IPS-11a (cell line): ENCODE results near the gene INVS.
"Not testable (repeated sequence)": the region's sequence is repeated elsewhere in the genome, so short reads cannot be mapped to it uniquely, and the experiment has no call there.

Source experiments
- H3K4me3 ChIP-seq: one replicate; pipeline ENCODE4 v1.5.1; 2013; ENCODE audit warnings: low read depth, low read length, control low read depth

The INVS gene

DNA sequence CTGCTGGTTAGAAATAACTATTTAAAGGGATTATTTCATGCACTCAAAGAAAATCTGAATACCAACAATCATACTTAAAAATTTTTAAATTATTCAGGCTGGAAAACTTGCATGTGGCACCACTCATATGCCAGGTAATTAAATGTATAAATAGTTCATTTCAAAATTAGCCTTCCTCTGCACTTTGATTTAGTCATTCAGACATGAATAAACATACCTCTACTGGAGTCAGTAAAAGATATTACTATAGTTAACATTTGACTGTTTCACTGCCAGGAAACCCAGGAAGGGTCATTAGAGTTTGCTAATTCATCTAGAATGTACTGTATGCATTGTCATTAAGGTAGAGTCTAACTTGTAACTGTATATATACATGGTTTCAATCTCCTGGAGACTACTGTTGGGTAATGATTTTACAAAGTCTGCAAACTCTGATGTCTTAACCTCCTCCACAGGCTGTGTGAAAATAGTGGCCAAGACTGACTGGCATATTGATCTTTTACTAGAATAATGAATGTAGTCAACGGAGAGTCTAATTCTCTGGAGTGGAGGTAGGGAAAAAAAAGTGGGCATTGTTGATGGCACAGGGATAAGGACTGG is 210.0 kb downstream of the INVS start:
- H3K4me3 ChIP-seq: no peak overlapping the region

DNA sequence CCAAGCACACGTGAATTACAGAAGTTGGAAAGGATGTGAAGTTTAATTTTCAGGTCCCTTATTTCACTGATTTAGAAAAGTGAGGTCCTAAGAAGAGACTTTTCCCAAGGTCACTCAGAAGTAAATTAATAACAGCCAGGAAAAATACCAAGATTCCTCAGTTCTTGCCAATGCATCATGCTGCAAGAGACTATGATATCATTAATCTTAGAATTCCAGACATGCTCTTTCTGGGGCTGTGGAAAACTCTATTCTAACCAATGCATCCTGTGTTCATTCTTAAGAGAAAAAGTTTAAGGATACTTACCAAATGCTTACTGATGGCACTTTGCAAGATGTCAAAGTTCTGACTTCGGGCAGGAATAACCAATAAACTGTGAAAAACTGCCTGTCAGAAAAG is 210.9 kb downstream of the INVS start:
- no peak overlapping the region for H3K4me3 ChIP-seq

- no peak overlapping the region for H3K4me3 ChIP-seq
Observed at GRCh38 chr9:100315561-100315960, 216.5 kb downstream of the INVS start.

GRCh38 chr9:100317706-100318105 is 218.7 kb downstream of the INVS start:
- no peak overlapping the region for H3K4me3 ChIP-seq

DNA sequence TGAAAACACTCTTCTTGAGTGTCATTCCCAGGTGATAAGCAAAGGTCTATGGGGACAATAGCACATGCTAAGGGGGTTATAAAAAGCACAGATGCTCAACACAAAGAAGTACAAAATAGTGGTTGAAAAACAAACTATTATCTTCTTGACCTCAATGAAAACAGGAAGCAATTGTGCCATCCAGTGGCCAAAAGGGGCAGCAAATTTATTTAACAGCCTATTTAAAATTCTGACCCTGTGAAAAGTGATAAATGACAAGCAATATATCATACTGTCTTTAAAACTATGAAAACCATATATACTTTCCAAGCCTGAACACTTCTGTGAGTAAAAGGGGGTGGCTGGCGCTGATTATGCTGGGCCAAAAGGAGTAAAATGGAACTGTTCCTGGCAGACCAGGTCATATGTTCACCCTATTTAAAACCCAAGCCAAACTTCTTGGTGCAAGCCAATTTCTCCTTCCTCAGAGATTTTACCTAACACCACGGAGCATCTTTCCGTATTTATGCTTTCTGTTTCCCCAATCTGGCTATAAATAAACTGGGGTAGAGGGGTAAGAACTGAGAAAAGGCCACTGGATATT is 224.0 kb downstream of the INVS start:
- no peak overlapping the region for H3K4me3 ChIP-seq

DNA sequence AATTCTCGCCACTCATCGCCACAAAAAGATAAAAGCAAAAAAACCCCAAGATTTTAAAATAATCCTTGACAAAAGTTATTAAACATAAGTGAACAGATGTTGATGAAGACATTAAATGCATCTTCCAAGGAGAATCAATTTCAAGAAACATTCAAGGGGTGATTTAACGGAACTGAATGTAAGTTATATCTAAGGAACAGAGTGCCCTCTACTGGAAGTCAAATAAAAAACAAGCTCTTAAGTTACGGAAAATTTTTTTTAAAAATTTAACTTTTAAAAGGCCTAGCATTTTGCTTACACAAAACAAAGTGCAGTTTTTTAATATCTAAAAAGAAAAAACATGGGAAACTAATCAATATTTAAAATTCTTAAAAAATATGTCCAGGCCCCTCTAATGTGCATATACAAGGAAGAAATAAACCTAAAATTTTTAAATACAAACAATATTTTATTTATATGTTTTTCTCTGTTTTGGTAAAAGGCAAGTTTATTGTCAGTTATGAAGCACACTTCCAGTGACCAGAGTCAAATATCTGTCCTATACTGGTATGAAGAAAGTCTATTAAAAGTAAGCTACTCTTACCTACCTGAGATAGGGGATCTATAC is 225.7 kb downstream of the INVS start:
- no peak overlapping the region for H3K4me3 ChIP-seq

- not testable (repeated sequence) for H3K4me3 ChIP-seq
Observed at GRCh38 chr9:100338736-100339135, 239.7 kb downstream of the INVS start.

- H3K4me3 ChIP-seq: no peak overlapping the region
Observed at GRCh38 chr9:100340224-100340623, 241.2 kb downstream of the INVS start.

DNA sequence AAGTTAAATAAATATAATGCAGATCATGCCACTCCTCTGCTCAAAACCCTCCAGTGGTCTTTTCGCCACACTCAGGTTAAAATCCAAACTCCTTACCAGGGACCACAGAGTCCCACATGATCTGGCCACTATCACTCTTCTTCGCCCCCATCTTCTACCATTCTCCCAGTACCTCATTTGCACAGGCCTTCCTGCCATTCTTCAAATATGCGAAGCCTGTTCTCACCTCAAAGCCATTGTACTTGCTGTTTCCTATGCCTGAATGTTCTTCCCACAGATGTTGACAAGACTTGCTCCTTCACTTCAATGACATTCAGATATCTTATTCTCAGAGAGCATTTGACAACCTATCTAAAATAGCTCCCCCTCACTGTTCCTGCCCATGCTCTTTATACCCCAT is 242.8 kb downstream of the INVS start:
- H3K4me3 ChIP-seq: no peak overlapping the region

DNA sequence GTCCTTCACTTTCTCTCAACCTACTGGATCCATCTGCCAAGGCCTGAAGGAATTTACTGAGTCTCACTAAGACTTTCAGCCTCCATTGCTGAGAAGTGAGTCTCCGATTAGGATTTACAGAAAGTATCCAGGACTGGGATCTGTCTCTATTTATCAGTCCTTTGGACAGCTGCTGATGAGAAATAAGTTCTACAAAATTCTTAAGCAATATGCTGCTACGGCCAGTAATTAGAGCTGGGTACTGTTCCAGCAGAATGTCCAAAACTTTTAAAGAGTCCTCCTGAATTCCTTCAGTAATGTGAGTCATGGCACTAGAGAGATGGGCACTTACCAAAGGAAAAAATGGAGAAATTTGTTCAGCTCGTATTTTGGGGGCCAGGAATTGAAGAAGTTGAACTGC is 247.8 kb downstream of the INVS start:
- H3K4me3 ChIP-seq: no peak overlapping the region

GRCh38 chr9:100350188-100350587 is 251.1 kb downstream of the INVS start:
- no peak overlapping the region for H3K4me3 ChIP-seq
